Testis (tissue), 3 donors: ENCODE data around the gene KAT5. TPM values are rescaled to one million over a fixed set of nuclear protein-coding genes. Genes with fewer than 3 reads are reported as not detected.
"Not testable (repeated sequence)": the region's sequence is repeated elsewhere in the genome, so short reads cannot be mapped to it uniquely, and the experiment has no call there.

Experiments used
- DNase-seq: peaks from one replicate; pipeline ENCODE4 v3.0.0-alpha.2; 2019
- H3K27ac ChIP-seq, 2 donors: fragments of 200-600 bp; sonication (generic); one replicate each; pipeline ENCODE4 v1.5.1; 2019
- H3K27me3 ChIP-seq: fragments of 200-600 bp; sonication (generic); one replicate; pipeline ENCODE4 v1.5.1; 2019
- H3K36me3 ChIP-seq: fragments of 200-600 bp; sonication (generic); one replicate; pipeline ENCODE4 v1.5.1; 2017; ENCODE audit warnings: low read depth; ENCODE audit errors: missing control alignments
- H3K4me1 ChIP-seq: fragments of 200-600 bp; sonication (generic); one replicate; pipeline ENCODE4 v1.5.1; 2019
- H3K4me3 ChIP-seq, 2 donors: fragments of 200-600 bp; sonication (generic); one replicate each; pipeline ENCODE4 v1.5.1; 2017 to 2019
- H3K9me3 ChIP-seq: fragments of 200-600 bp; sonication (generic); one replicate; pipeline ENCODE4 v1.5.1; 2017
- CTCF ChIP-seq, 3 experiments: fragments of 450-650 bp in 2 of 3; fragments of 200-600 bp in 1 of 3; sonication (generic) in 1 of 3; IDR thresholded peaks; one replicate each; pipeline ENCODE4 v1.5.1; 2016 to 2019; ENCODE audit warnings: antibody characterized with exemption in 3 of 3, mild to moderate bottlenecking in 2 of 3, moderate library complexity in 1 of 3
- POLR2A ChIP-seq: fragments of 450-650 bp; IDR thresholded peaks from one replicate; pipeline ENCODE4 v1.6.1; 2017; ENCODE audit warnings: antibody characterized with exemption, mild to moderate bottlenecking, moderate library complexity
- WGBS, 2 donors: methylation state at CpG; one replicate each; pipeline ENCODE4 v1.1.5; 2018; 5-methylcytosine and 5-hydroxymethylcytosine counted together
- intact Hi-C: fragments of 100-400 bp; cut with DNase I; formaldehyde crosslinking; loops from one replicate; pipeline ENCODE4 v1.15.1; 2023; ENCODE audit warnings: low total_unique reads
- polyA plus RNA-seq: library from polyadenylated mRNA; stranded (reverse); fragments of 350-450 nt; fragmentation: Illumina TruSeq; extraction: RNeasy Lipid Tissue Mini Kit (QIAGEN cat#74804); gene quantifications from one replicate; pipeline ENCODE4 v1.2.3, GENCODE V29; 2014; ENCODE audit warnings: low read depth, low replicate concordance; ENCODE audit not compliant: insufficient read depth
- total RNA-seq, 2 donors: library from RNA; depleted of rRNA; stranded (reverse); fragments of >200 nt; gene quantifications; one replicate each; pipeline ENCODE4 v1.2.3, GENCODE V29; 2016

Gene KAT5
- total and polyA plus RNA-seq, 3 donors from 2014 or later = 101 to 154 (median 121) TPM

DNA sequence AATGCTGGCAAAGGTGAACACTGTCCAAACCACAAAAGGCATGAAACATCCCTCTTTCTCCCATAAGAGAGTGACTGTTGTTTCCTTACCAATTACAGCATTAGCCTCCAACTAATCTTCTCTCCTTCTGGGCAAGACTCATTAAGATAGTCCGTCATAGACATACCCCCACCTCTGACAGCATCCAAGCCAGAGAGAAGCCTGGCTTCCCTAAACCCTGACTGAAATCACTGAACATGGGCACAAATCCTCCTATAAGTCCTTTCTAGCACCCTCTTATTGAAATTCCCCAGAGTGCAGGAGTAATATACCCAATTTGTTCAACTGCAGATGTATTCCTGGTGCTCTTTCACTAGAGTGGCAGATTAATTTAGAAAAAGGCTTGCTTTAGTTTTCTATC is 10.2 kb downstream of the KAT5 start:
- Histone ChIP-seq H3K4me3 (no peak overlapping the region), H3K36me3 (no peaks in the 10 kb centered on the region), H3K9me3 (no peaks in the 10 kb centered on the region), H3K27me3 (no peaks in the 10 kb centered on the region), H3K4me1 (peaks cover 14% of the 10 kb centered on the region), H3K27ac (no peak overlapping the region)
- DNase-seq = no peak
- 73 to 95% methylated on average over 1 of the region's 1 CpG for WGBS, 2 donors
- intact Hi-C loops = no loop called here
- TF ChIP-seq CTCF (IDR thresholded peaks at IDR 0.05) (no peak), POLR2A (no peak)

DNA sequence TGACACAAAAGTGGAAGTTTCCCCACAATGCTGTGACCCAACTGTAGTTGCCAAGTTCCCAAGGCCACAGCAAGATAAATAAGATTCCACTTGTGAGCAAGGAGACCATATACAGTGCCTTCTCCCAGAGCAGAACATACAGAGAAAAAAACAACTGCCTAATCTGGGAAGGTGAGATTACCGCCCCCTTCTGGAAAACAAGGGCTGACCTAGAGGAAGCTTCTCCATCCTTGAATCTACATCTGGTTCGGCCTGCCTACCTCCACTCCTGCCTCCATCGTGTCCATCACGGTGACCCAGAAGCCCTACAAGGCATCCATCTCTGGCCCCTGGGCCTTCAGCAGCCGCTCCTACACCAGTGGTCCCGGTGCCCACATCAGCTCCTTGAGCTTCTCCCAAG is 14.6 kb downstream of the KAT5 start:
- intact Hi-C loops = no loop called here
- WGBS, 2 donors = 71 to 80% methylated on average over 5 to 6 of the region's 6 CpGs
- DNase-seq = no peak

DNA sequence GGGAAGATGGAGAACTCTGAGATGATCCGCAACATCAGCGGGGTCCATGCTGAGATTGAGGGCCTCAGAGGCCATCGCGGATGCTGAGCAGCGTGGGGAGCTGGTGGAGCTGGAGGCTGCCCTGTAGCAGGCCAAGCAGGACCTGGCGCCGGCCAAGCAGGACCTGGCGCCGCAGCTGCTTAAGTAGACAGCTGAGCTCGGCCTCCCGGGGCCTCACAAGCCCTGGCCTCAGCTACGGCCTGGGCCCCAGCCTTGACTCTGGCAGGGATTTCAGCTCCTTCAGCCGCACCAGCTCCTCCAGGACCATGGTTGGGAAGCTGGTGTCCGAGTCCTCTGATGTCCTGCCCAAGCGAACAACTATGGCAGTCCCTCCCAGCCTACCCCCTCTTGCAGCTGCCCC is 15.8 kb downstream of the KAT5 start:
- Histone ChIP-seq H3K27me3 (no peaks in the 10 kb centered on the region), H3K27ac (no peak overlapping the region), H3K36me3 (no peaks in the 10 kb centered on the region), H3K4me3 (no peak overlapping the region), H3K4me1 (no peaks in the 10 kb centered on the region), H3K9me3 (no peaks in the 10 kb centered on the region)
- TF ChIP-seq CTCF (IDR thresholded peaks at IDR 0.05) (no peak), POLR2A (no peak)
- intact Hi-C loops = no loop called here
- DNase-seq = no peak
- 92 to 100% methylated on average over 3 to 13 of the region's 15 CpGs for WGBS, 2 donors

More for the DNA sequence above, 14.6 kb downstream of the KAT5 start:
- Histone ChIP-seq H3K36me3 (no peaks in the 10 kb centered on the region), H3K4me3 (no peak overlapping the region), H3K4me1 (no peaks in the 10 kb centered on the region), H3K9me3 (no peaks in the 10 kb centered on the region), H3K27me3 (no peaks in the 10 kb centered on the region), H3K27ac (no peak overlapping the region)
- no peak for TF ChIP-seq CTCF (IDR thresholded peaks at IDR 0.05)
- TF ChIP-seq POLR2A = no peak

- 74 to 75% methylated on average over 5 of the region's 5 CpGs for whole genome bisulfite sequencing, 2 donors
- no peaks in the 10 kb centered on the region for H3K4me1 ChIP-seq
- no peaks in the 10 kb centered on the region for H3K9me3 ChIP-seq
- no peak for TF ChIP-seq CTCF (IDR thresholded peaks at IDR 0.05)
- TF ChIP-seq POLR2A = no peak
- H3K36me3 ChIP-seq = no peaks in the 10 kb centered on the region
- no peak overlapping the region for H3K4me3 ChIP-seq
- H3K27ac ChIP-seq = no peak overlapping the region
- H3K27me3 ChIP-seq = no peaks in the 10 kb centered on the region
- DNase-seq = no peak
- intact Hi-C loops = no loop called here
Measured at GRCh38 chr11:65730461-65730860, 18.4 kb downstream of the KAT5 start.

DNA sequence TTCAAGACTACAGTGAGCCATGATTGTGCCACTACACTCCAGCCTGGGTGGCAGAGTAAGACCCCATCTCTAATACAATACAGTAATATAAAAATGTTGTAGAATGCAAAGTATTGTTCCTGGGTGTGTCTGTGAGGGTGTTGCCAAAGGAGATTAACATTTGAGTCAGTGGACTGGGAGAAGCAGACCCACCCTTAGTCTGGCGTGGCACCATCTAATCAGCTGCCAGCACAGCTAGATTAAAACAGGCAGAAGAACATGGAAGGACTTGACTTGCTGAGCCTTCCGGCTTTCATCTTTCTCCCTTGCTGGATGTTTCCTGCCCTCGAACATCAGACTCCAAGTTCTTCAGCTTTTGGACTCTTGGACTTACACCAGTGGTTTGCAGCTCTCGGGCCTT is 23.1 kb downstream of the KAT5 start:
- H3K27me3 ChIP-seq, H3K9me3 ChIP-seq, H3K27ac ChIP-seq, H3K4me1 ChIP-seq, H3K4me3 ChIP-seq, H3K36me3 ChIP-seq, intact Hi-C loops, DNase-seq: not testable (repeated sequence)
- WGBS, 2 donors = 83 to 88% methylated on average over 4 of the region's 4 CpGs
